SK-N-SH treated with all-trans-retinoic acid at 6 μM for 48 hours (cell line): ENCODE measurements around the gene RASA2.

Experiments used
- ATAC-seq: fragments of 200-7000 bp; cut with Tn5 transposase; 3 replicates; pipeline ENCODE4 v1.9.1; 2020; ENCODE audit warnings: mild to moderate bottlenecking, moderate library complexity
- ARNTL ChIP-seq: fragments of 450-650 bp; formaldehyde crosslinking; IDR thresholded peaks from 2 replicates; pipeline ENCODE4 v1.5.0; 2020; ENCODE audit warnings: low read depth, mild to moderate bottlenecking, moderate library complexity, borderline replicate concordance
- BACH2 ChIP-seq: fragments of 250-450 bp; sonication (Bioruptor Pico); IDR thresholded peaks from 2 replicates; pipeline ENCODE4 v1.9.0; 2021; ENCODE audit warnings: mild to moderate bottlenecking, borderline replicate concordance
- CSDC2 ChIP-seq: fragments of 250-450 bp; sonication (Bioruptor Pico); IDR thresholded peaks from 2 replicates; pipeline ENCODE4 v1.5.0; 2020; ENCODE audit warnings: mild to moderate bottlenecking, moderate library complexity
- CSRNP3 ChIP-seq: fragments of 250-450 bp; sonication (Bioruptor Pico); IDR thresholded peaks from 2 replicates; pipeline ENCODE4 v1.5.1; 2021; ENCODE audit warnings: mild to moderate bottlenecking, moderate library complexity
- ESRRG ChIP-seq: fragments of 250-450 bp; sonication (Bioruptor Pico); IDR thresholded peaks from 2 replicates; pipeline ENCODE4 v1.6.1; 2021; ENCODE audit warnings: mild to moderate bottlenecking
- GLIS3 ChIP-seq: fragments of 250-450 bp; sonication (Bioruptor Pico); IDR thresholded peaks from 2 replicates; pipeline ENCODE4 v1.5.0; 2020; ENCODE audit warnings: mild to moderate bottlenecking, moderate library complexity
- OSR1 ChIP-seq: fragments of 250-450 bp; sonication (Bioruptor Pico); IDR thresholded peaks from 2 replicates; pipeline ENCODE4 v1.8.0; 2022; ENCODE audit warnings: moderate library complexity, mild to moderate bottlenecking, inconsistent platforms
- PATZ1 ChIP-seq: fragments of 250-450 bp; sonication (Bioruptor Pico); IDR thresholded peaks from 2 replicates; pipeline ENCODE4 v1.8.0; 2020; ENCODE audit warnings: mild to moderate bottlenecking, moderate library complexity, borderline replicate concordance
- POU6F1 ChIP-seq: fragments of 250-450 bp; sonication (Bioruptor Pico); IDR thresholded peaks from 2 replicates; pipeline ENCODE4 v1.8.0; 2021; ENCODE audit warnings: low read depth, mild to moderate bottlenecking, moderate library complexity, borderline replicate concordance
- PPARA ChIP-seq: fragments of 250-450 bp; sonication (Bioruptor Pico); IDR thresholded peaks from 2 replicates; pipeline ENCODE4 v1.5.0; 2020; ENCODE audit warnings: mild to moderate bottlenecking, borderline replicate concordance
- RARB ChIP-seq: fragments of 250-450 bp; sonication (Bioruptor Pico); IDR thresholded peaks from 2 replicates; pipeline ENCODE4 v1.8.0; 2021; ENCODE audit warnings: mild to moderate bottlenecking, moderate library complexity
- SNAI2 ChIP-seq: fragments of 250-450 bp; sonication (Bioruptor Pico); IDR thresholded peaks from 2 replicates; pipeline ENCODE4 v1.5.0; 2020; ENCODE audit warnings: mild to moderate bottlenecking, moderate library complexity
- TCF4 ChIP-seq: fragments of 250-450 bp; sonication (Bioruptor Pico); IDR thresholded peaks from 2 replicates; pipeline ENCODE4 v1.8.0; 2021; ENCODE audit warnings: mild to moderate bottlenecking, moderate library complexity, borderline replicate concordance
- TOX ChIP-seq: fragments of 250-450 bp; sonication (Bioruptor Pico); IDR thresholded peaks from 2 replicates; pipeline ENCODE4 v1.8.0; 2021; ENCODE audit warnings: mild to moderate bottlenecking, moderate library complexity, borderline replicate concordance
- TSHZ2 ChIP-seq: fragments of 250-450 bp; sonication (Bioruptor Pico); IDR thresholded peaks from 2 replicates; pipeline ENCODE4 v1.5.0; 2020; ENCODE audit warnings: mild to moderate bottlenecking, moderate library complexity
- ZC3H10 ChIP-seq: fragments of 250-450 bp; sonication (Bioruptor Pico); IDR thresholded peaks from 2 replicates; pipeline ENCODE4 v1.5.1; 2021; ENCODE audit warnings: mild to moderate bottlenecking, moderate library complexity
- ZFP3 ChIP-seq: fragments of 250-450 bp; sonication (Bioruptor Pico); IDR thresholded peaks from 2 replicates; pipeline ENCODE4 v1.5.0; 2020; ENCODE audit warnings: mild to moderate bottlenecking, moderate library complexity
- ZFP30 ChIP-seq: fragments of 450-650 bp; formaldehyde crosslinking; IDR thresholded peaks from 2 replicates; pipeline ENCODE4 v1.5.0; 2022; ENCODE audit warnings: mild to moderate bottlenecking, moderate library complexity
- ZNF565 ChIP-seq: fragments of 450-650 bp; formaldehyde crosslinking; conservative IDR thresholded peaks from 2 replicates; pipeline ENCODE4 v1.5.0; 2020; ENCODE audit warnings: low read depth, mild to moderate bottlenecking, moderate library complexity
- ZNF70 ChIP-seq: fragments of 450-650 bp; formaldehyde crosslinking; IDR thresholded peaks from 2 replicates; pipeline ENCODE4 v1.5.0; 2020; ENCODE audit warnings: mild to moderate bottlenecking, moderate library complexity
- ZNF8 ChIP-seq: fragments of 450-650 bp; formaldehyde crosslinking; IDR thresholded peaks from 2 replicates; pipeline ENCODE4 v1.5.0; 2020; ENCODE audit warnings: mild to moderate bottlenecking, moderate library complexity

The RASA2 gene

GRCh38 chr3:141466633-141467169 is 20.1 kb upstream of the RASA2 start:
- no peak for ATAC-seq
- TF ChIP-seq ZNF8 (CRISPR knock-in tag) (no peak), ZFP30 (no peak)
- TF ChIP-seq, all 23 proteins: peak for 0

GRCh38 chr3:141469720-141470119 is 17.1 kb upstream of the RASA2 start:
- ATAC-seq = no peak
- TF ChIP-seq POU6F1 (CRISPR knock-in tag) (no peak), TOX (CRISPR knock-in tag) (no peak), RARB (CRISPR knock-in tag) (no peak), ZFP30 (no peak), ZNF8 (CRISPR knock-in tag) (no peak), ESRRG (CRISPR knock-in tag) (no peak), ZNF70 (CRISPR knock-in tag) (no peak), TCF4 (CRISPR knock-in tag) (no peak), CSDC2 (CRISPR knock-in tag) (no peak), ZC3H10 (CRISPR knock-in tag) (no peak), GLIS3 (CRISPR knock-in tag) (no peak), ZFP3 (CRISPR knock-in tag) (no peak), CSRNP3 (no peak)

GRCh38 chr3:141471160-141471559 is 15.7 kb upstream of the RASA2 start:
- no peak for ATAC-seq
- no peak for TF ChIP-seq RARB (CRISPR knock-in tag)
- no peak for TF ChIP-seq TOX (CRISPR knock-in tag)
- no peak for TF ChIP-seq BACH2 (CRISPR knock-in tag)
- no peak for TF ChIP-seq POU6F1 (CRISPR knock-in tag)
- TF ChIP-seq ARNTL (CRISPR knock-in tag) = no peak
- no peak for TF ChIP-seq ZNF70 (CRISPR knock-in tag)
- no peak for TF ChIP-seq OSR1
- no peak for TF ChIP-seq CSDC2 (CRISPR knock-in tag)
- TF ChIP-seq PATZ1 (CRISPR knock-in tag) = no peak
- no peak for TF ChIP-seq TCF4 (CRISPR knock-in tag)
- TF ChIP-seq GLIS3 (CRISPR knock-in tag) = no peak

GRCh38 chr3:141476033-141476432 is 10.8 kb upstream of the RASA2 start:
- no peak for ATAC-seq
- TF ChIP-seq CSRNP3 (no peak), PPARA (CRISPR knock-in tag) (no peak), ZNF8 (CRISPR knock-in tag) (no peak), ZFP30 (no peak), GLIS3 (CRISPR knock-in tag) (no peak), POU6F1 (CRISPR knock-in tag) (no peak), BACH2 (CRISPR knock-in tag) (no peak), CSDC2 (CRISPR knock-in tag) (no peak), ARNTL (CRISPR knock-in tag) (no peak), SNAI2 (no peak), OSR1 (no peak), TSHZ2 (CRISPR knock-in tag) (no peak), ZNF565 (no peak), TOX (CRISPR knock-in tag) (no peak), ZC3H10 (CRISPR knock-in tag) (no peak), RARB (CRISPR knock-in tag) (no peak)
